ENCODE results near the gene ANO3.
"Not testable (repeated sequence)": the region's sequence is repeated elsewhere in the genome, so short reads cannot be mapped to it uniquely, and the experiment has no call there.

ANO3 gene

GRCh38 chr11:26579683-26580082 lies 247.8 kb downstream of the ANO3 start:
- no peak for DNase-seq

GRCh38 chr11:26580929-26581328 lies 249.0 kb downstream of the ANO3 start:
- DNase-seq, result no peak

GRCh38 chr11:26583550-26583949 lies 251.6 kb downstream of the ANO3 start:
- DNase-seq, result no peak

- DNase-seq, result no peak
These were observed 252.9 kb downstream of the ANO3 start for GRCh38 chr11:26584818-26585217.

GRCh38 chr11:26587073-26587472 lies 255.1 kb downstream of the ANO3 start:
- no peak for DNase-seq

- DNase-seq, result no peak
These were observed 261.8 kb downstream of the ANO3 start for GRCh38 chr11:26593691-26594090.

GRCh38 chr11:26595207-26595865 lies 263.4 kb downstream of the ANO3 start:
- not testable (repeated sequence) for DNase-seq

- not testable (repeated sequence) for DNase-seq
These were observed 265.2 kb downstream of the ANO3 start for GRCh38 chr11:26597049-26597689.

- DNase-seq, result no peak
These were observed 266.0 kb downstream of the ANO3 start for GRCh38 chr11:26597899-26598298.

- no peak for DNase-seq
These were observed 267.5 kb downstream of the ANO3 start for GRCh38 chr11:26599425-26599824.

GRCh38 chr11:26599876-26600434 lies 268.0 kb downstream of the ANO3 start:
- no peak for DNase-seq

GRCh38 chr11:26607725-26608506 lies 276.0 kb downstream of the ANO3 start:
- no peak for DNase-seq

- DNase-seq, result no peak
These were observed 276.7 kb downstream of the ANO3 start for GRCh38 chr11:26608507-26609146.

GRCh38 chr11:26613759-26614158 lies 281.8 kb downstream of the ANO3 start:
- no peak for DNase-seq

GRCh38 chr11:26618441-26618840 lies 286.5 kb downstream of the ANO3 start:
- DNase-seq, result no peak

GRCh38 chr11:26620282-26621045 lies 288.5 kb downstream of the ANO3 start:
- no peak for DNase-seq

GRCh38 chr11:26621132-26621531 lies 289.2 kb downstream of the ANO3 start:
- no peak for DNase-seq

GRCh38 chr11:26622181-26622580 lies 290.3 kb downstream of the ANO3 start:
- no peak for DNase-seq

GRCh38 chr11:26623076-26623659 lies 291.2 kb downstream of the ANO3 start:
- DNase-seq, result no peak

GRCh38 chr11:26626346-26626745 lies 294.4 kb downstream of the ANO3 start:
- no peak for DNase-seq

GRCh38 chr11:26632691-26633159 lies 300.8 kb downstream of the ANO3 start:
- DNase-seq, result no peak

- not testable (repeated sequence) for DNase-seq
These were observed 311.4 kb downstream of the ANO3 start for GRCh38 chr11:26643314-26643713.

All from cerebellar nuclear complex (tissue), 1 donor.